HG02588 (cell line): ENCODE measurements around the gene CCDC148.
A peak's percentile ranks its signal among the peaks of the same experiment; 100 is the strongest.
"Not testable (repeated sequence)": the region's sequence is repeated elsewhere in the genome, so short reads cannot be mapped to it uniquely, and the experiment has no call there.

Experiments used
- ATAC-seq: cut with Tn5 transposase; IDR thresholded peaks from one replicate; pipeline ENCODE4 v1.9.1; 2021; ENCODE audit warnings: mild to moderate bottlenecking, moderate library complexity; ENCODE audit not compliant: unreplicated experiment

CCDC148 gene

GRCh38 chr2:158300394-158300793 is 156.2 kb downstream of the CCDC148 start:
- ATAC-seq = no peak

GRCh38 chr2:158297606-158298005 is 158.9 kb downstream of the CCDC148 start:
- ATAC-seq = no peak

GRCh38 chr2:158297120-158297519 is 159.4 kb downstream of the CCDC148 start:
- ATAC-seq = no peak

GRCh38 chr2:158293722-158294121 is 162.8 kb downstream of the CCDC148 start:
- no peak for ATAC-seq

GRCh38 chr2:158291544-158292180 is 164.9 kb downstream of the CCDC148 start:
- no peak for ATAC-seq

GRCh38 chr2:158290225-158290624 is 166.3 kb downstream of the CCDC148 start:
- no peak for ATAC-seq

GRCh38 chr2:158276619-158277471 is 179.7 kb downstream of the CCDC148 start:
- ATAC-seq = no peak

- ATAC-seq = no peak
Observed at GRCh38 chr2:158273791-158274190, 182.8 kb downstream of the CCDC148 start.

GRCh38 chr2:158270536-158270935 is 186.0 kb downstream of the CCDC148 start:
- no peak for ATAC-seq

GRCh38 chr2:158269143-158269542 is 187.4 kb downstream of the CCDC148 start:
- no peak for ATAC-seq

- no peak for ATAC-seq
Observed at GRCh38 chr2:158266111-158266510, 190.4 kb downstream of the CCDC148 start.

GRCh38 chr2:158255257-158255656 is 201.3 kb downstream of the CCDC148 start:
- ATAC-seq = no peak

GRCh38 chr2:158253170-158253569 is 203.4 kb downstream of the CCDC148 start:
- ATAC-seq = no peak

GRCh38 chr2:158251356-158251755 is 205.2 kb downstream of the CCDC148 start:
- ATAC-seq = no peak

GRCh38 chr2:158243392-158243791 is 213.2 kb downstream of the CCDC148 start:
- ATAC-seq = no peak

- no peak for ATAC-seq
Observed at GRCh38 chr2:158242280-158242679, 214.3 kb downstream of the CCDC148 start.

- no peak for ATAC-seq
Observed at GRCh38 chr2:158240975-158241374, 215.6 kb downstream of the CCDC148 start.

GRCh38 chr2:158239271-158239670 is 217.3 kb downstream of the CCDC148 start:
- ATAC-seq = peak; percentile 62

GRCh38 chr2:158234497-158234896 is 222.1 kb downstream of the CCDC148 start:
- no peak for ATAC-seq

GRCh38 chr2:158232476-158232875 is 224.1 kb downstream of the CCDC148 start:
- no peak for ATAC-seq

- no peak for ATAC-seq
Observed at GRCh38 chr2:158228943-158229508, 227.5 kb downstream of the CCDC148 start.

GRCh38 chr2:158223066-158223465 is 233.5 kb downstream of the CCDC148 start:
- ATAC-seq = not testable (repeated sequence)
